Measurements from ENCODE around the gene TRPV6. TPM values are rescaled to one million over a fixed set of nuclear protein-coding genes. Genes with fewer than 3 reads are reported as not detected.

Gene TRPV6
- total and polyA plus RNA-seq, 2 of the 4 experiments (the other 2 are of a cell fraction): 0.03 TPM; not detected in 1

DNA sequence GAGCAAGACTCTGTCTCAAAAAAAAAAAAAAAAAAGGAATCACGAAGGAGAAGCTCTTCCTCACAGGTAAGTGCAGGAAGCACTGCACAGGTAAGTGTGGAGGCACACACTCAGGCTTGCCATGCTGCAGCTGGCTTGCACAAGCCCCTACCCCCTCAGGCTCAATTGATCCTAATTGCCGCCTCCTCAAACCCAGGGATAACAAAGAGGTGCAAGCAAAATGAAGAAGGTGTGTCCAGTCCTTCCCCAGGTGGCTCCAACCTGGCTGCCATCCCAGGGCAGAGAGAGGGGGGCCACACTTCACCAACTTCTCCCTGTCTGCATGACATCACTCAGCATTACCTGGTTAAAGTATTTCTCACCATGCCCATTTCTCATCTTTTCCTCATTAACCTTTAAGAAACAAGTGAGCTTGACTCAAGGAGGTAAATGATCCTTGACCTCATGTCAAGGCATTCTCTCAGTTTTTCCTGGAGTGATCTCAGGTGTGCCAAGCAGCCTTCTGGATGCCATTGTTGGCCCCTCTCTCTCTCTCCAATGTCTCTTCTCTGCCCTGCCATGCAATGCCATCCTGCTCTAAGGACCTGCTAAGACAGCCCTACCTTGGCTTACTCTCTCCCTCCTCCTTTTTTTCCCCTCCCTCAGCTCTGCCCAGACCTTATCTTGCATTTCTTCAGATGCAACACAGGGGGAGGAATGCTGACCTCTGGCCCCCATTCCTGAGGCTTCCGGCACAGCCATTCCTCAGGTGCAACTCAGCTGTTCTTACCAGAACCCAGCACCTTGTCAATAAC is 13.0 kb upstream of the TRPV6 start:
- H4K91ac ChIP-seq (ENCODE audit: insufficient read depth, low read depth, low read length): no peak overlapping the region
- no peaks in the 10 kb centered on the region for H3K9me1 ChIP-seq (ENCODE audit: insufficient read depth, low read length)
- no peaks in the 10 kb centered on the region for H4K20me1 ChIP-seq (ENCODE audit: insufficient read depth, low read length)
- ATAC-seq (ENCODE audit: low read depth) (no peak), DNase-seq (no peak)
- H3K23ac ChIP-seq (ENCODE audit: low read depth, low read length): no peak overlapping the region
- H3K27me3 ChIP-seq (ENCODE audit: control insufficient read depth, insufficient read depth, low read length): no peaks in the 10 kb centered on the region
- H2AFZ ChIP-seq (replicated peaks; ENCODE audit: low read length, poor library complexity): no peak overlapping the region
- no peak overlapping the region for H4K5ac ChIP-seq (ENCODE audit: low read depth, low read length)
- no peak overlapping the region for H3K9ac ChIP-seq (ENCODE audit: low read depth, low read length)
- no peak overlapping the region for H3K27ac ChIP-seq (ENCODE audit: insufficient read depth, low read length)
- H3K4me3 ChIP-seq (ENCODE audit: insufficient read depth, low read depth, low read length): no peak overlapping the region
- H3K14ac ChIP-seq (replicated peaks; ENCODE audit: low read depth, low read length): no peak overlapping the region
- no peak overlapping the region for H2BK20ac ChIP-seq (ENCODE audit: low read depth, low read length)
- no peak overlapping the region for H2AK9ac ChIP-seq (replicated peaks; ENCODE audit: low read depth, low read length, poor library complexity)
- in situ Hi-C loops (cut with MboI; ENCODE audit: low sequenced_read_pairs): no loop called here
- no peak overlapping the region for H2AK5ac ChIP-seq (ENCODE audit: low read depth, low read length)
- CTCF ChIA-PET: no interaction called here
- POLR2A ChIA-PET (ENCODE audit: unreplicated experiment): no interaction called here
- TF ChIP-seq SMC3 (IDR thresholded peaks at IDR 0.05; ENCODE audit: low read depth, low read length): no peak
- TF ChIP-seq RFX5 (IDR thresholded peaks at IDR 0.05; ENCODE audit: low read depth, low read length): no peak
- TF ChIP-seq MAZ (IDR thresholded peaks at IDR 0.05; ENCODE audit: borderline replicate concordance, low read depth, low read length): no peak
- TF ChIP-seq MAFK (IDR thresholded peaks at IDR 0.05; ENCODE audit: low read depth, low read length): no peak
- TF ChIP-seq MXI1 (IDR thresholded peaks at IDR 0.05; ENCODE audit: borderline replicate concordance, low read depth, low read length): no peak
- TF ChIP-seq POLR2A (IDR thresholded peaks at IDR 0.05; ENCODE audit: low read depth, low read length): no peak
- no peak for TF ChIP-seq CHD1 (IDR thresholded peaks at IDR 0.05; ENCODE audit: low read depth, low read length)
- TF ChIP-seq BHLHE40 (IDR thresholded peaks at IDR 0.05; ENCODE audit: low read depth, low read length): no peak
- no peak for TF ChIP-seq NFE2L2 (IDR thresholded peaks at IDR 0.05; ENCODE audit: low read depth, low read length)
- TF ChIP-seq RCOR1 (IDR thresholded peaks at IDR 0.05; ENCODE audit: insufficient replicate concordance, low read length): no peak
- TF ChIP-seq, protein P1, sequence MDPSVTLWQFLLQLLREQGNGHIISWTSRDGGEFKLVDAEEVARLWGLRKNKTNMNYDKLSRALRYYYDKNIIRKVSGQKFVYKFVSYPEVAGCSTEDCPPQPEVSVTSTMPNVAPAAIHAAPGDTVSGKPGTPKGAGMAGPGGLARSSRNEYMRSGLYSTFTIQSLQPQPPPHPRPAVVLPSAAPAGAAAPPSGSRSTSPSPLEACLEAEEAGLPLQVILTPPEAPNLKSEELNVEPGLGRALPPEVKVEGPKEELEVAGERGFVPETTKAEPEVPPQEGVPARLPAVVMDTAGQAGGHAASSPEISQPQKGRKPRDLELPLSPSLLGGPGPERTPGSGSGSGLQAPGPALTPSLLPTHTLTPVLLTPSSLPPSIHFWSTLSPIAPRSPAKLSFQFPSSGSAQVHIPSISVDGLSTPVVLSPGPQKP (IDR thresholded peaks at IDR 0.05; ENCODE audit: borderline replicate concordance, low read depth, low read length): no peak
- no peak for TF ChIP-seq USF2 (IDR thresholded peaks at IDR 0.05; ENCODE audit: low read depth, low read length)
- TF ChIP-seq RAD21 (IDR thresholded peaks at IDR 0.05; ENCODE audit: low read length): no peak
- TF ChIP-seq, protein P2, sequence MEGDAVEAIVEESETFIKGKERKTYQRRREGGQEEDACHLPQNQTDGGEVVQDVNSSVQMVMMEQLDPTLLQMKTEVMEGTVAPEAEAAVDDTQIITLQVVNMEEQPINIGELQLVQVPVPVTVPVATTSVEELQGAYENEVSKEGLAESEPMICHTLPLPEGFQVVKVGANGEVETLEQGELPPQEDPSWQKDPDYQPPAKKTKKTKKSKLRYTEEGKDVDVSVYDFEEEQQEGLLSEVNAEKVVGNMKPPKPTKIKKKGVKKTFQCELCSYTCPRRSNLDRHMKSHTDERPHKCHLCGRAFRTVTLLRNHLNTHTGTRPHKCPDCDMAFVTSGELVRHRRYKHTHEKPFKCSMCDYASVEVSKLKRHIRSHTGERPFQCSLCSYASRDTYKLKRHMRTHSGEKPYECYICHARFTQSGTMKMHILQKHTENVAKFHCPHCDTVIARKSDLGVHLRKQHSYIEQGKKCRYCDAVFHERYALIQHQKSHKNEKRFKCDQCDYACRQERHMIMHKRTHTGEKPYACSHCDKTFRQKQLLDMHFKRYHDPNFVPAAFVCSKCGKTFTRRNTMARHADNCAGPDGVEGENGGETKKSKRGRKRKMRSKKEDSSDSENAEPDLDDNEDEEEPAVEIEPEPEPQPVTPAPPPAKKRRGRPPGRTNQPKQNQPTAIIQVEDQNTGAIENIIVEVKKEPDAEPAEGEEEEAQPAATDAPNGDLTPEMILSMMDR (conservative IDR thresholded peaks at IDR 0.05; ENCODE audit: low read depth, low read length): no peak
- H3K4me2 ChIP-seq (ENCODE audit: low read depth, low read length): no peak overlapping the region
- H2BK15ac ChIP-seq (ENCODE audit: low read depth, low read length): no peak overlapping the region
- H2BK5ac ChIP-seq (ENCODE audit: low read depth, low read length, poor library complexity, severe bottlenecking): no peak overlapping the region
- no peaks in the 10 kb centered on the region for H3K79me1 ChIP-seq (ENCODE audit: low read depth in 1 of 2, low read length in 2 of 2)
- no CpG with 5 or more reads among the region's 3 CpGs for WGBS, 2 experiments (ENCODE audit: extremely low coverage in 2 of 2, insufficient read length in 1 of 2)
- intact Hi-C loops (cut with micrococcal nuclease): no loop called here
- H3K36me3 ChIP-seq (ENCODE audit: control insufficient read depth, insufficient read depth, low read length): no peaks in the 10 kb centered on the region
- H3K4ac ChIP-seq (ENCODE audit: low read depth, low read length): no peak overlapping the region
- dilution Hi-C loops (cut with HindIII; ENCODE audit: low sequenced_read_pairs, unreplicated experiment): no loop called here
- H3K18ac ChIP-seq (ENCODE audit: low read depth, low read length): no peak overlapping the region
- H3K56ac ChIP-seq (ENCODE audit: extremely low read depth, insufficient read depth, low read length): no peak overlapping the region
- no TSS peak for BruUV-seq (replicated peaks)
- H2BK120ac ChIP-seq (ENCODE audit: low read depth, low read length): no peak overlapping the region
- H3K9me3 ChIP-seq (ENCODE audit: control insufficient read depth, insufficient read depth, low read length): no peaks in the 10 kb centered on the region
- no peak overlapping the region for H4K8ac ChIP-seq (ENCODE audit: low read depth in 2 of 2, low read length in 2 of 2)
- H3K4me1 ChIP-seq (ENCODE audit: control insufficient read depth, insufficient read depth, low read length): no peaks in the 10 kb centered on the region
